HG03039 (cell line): ENCODE measurements around the gene IL6ST.

ENCODE experiments used
- ATAC-seq: cut with Tn5 transposase; IDR thresholded peaks from one replicate; pipeline ENCODE4 v1.9.1; 2021; ENCODE audit warnings: mild to moderate bottlenecking, moderate library complexity; ENCODE audit not compliant: unreplicated experiment

Gene IL6ST

DNA sequence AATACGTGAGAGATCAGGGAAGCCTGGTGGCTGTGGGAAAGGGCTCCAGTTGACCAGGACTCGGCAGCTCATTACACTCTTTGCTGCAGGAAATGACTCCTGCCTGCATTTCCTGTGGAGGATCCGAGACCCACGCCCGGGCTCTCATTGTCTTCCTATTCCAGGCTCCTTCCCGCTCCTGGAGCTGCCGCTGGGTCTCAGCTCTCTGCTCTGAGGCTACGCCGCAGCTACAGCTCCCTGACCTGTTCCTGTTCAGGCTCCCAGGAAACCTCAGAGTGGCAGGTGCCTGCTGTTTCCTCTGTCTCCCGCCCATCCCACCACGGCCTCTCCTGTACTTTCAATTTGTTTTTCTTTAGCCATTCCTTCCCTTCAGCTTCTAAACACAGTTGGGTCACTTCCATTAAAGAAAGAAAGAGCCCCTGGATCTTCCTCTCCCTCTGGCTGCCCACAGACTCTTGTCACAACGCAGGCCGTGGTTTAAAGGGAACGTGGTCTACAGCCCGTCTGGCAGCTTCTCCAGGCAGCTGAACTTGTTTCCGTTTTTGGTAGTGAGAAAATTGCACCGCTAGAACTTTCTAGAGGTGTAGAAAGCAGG is 71.5 kb downstream of the IL6ST start:
- no peak for ATAC-seq

DNA sequence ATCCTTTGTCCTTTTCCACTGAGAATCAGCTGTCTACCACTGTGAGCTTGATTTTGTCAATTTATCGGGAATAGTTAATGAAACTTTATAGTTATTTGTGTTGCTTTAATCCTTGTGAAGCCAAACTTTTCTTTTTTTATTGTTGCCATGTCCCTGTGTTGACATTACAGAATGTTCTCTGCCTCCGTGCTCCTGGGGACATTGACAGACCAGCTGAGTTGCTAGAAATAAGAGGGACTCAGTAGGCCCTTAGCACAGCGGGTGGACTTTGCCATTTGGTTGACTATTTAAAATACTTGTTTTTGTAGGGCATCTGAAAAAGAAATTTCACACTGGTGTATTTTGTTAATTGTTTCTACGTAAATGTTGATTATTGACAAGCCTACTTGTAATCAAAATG is 73.1 kb downstream of the IL6ST start:
- ATAC-seq = no peak

DNA sequence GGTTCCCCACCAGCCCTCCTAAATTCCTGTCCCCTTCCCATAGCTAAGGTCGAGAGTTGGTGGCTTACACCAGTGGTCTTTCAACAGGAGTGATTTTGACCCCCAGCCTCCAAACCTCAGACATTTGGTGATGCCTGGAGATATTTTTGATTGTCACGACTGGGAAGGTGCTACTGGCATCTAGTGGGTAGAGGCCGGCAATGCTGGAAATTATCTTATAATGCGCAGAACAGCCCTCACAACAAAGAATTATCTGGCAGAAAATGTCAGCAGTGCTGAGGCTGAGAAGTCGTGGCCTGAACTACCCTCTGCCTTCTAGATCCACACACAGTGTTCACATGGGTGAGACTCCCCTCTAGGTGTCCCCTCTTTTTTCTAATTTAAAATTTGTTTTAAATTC is 74.0 kb downstream of the IL6ST start:
- ATAC-seq = no peak

DNA sequence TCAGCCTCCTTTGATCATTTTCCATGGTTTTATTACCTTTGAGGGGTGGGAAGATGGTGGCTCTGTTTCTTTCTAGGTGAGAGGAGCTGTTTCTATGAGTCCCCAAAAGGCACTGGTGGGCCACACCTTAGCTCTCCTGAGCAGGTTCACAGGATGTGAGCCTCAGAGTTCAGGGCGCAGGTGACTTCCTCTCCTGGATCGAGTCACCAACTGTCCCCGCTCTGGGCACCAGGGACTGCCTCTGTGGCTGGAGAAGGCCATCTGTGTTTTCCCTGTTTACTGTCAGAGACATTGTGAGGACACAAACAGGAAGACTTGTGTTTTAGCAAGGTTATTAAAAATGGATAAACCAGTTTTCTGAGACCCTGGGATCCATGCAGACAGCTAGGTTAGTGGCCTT is 75.1 kb downstream of the IL6ST start:
- no peak for ATAC-seq

DNA sequence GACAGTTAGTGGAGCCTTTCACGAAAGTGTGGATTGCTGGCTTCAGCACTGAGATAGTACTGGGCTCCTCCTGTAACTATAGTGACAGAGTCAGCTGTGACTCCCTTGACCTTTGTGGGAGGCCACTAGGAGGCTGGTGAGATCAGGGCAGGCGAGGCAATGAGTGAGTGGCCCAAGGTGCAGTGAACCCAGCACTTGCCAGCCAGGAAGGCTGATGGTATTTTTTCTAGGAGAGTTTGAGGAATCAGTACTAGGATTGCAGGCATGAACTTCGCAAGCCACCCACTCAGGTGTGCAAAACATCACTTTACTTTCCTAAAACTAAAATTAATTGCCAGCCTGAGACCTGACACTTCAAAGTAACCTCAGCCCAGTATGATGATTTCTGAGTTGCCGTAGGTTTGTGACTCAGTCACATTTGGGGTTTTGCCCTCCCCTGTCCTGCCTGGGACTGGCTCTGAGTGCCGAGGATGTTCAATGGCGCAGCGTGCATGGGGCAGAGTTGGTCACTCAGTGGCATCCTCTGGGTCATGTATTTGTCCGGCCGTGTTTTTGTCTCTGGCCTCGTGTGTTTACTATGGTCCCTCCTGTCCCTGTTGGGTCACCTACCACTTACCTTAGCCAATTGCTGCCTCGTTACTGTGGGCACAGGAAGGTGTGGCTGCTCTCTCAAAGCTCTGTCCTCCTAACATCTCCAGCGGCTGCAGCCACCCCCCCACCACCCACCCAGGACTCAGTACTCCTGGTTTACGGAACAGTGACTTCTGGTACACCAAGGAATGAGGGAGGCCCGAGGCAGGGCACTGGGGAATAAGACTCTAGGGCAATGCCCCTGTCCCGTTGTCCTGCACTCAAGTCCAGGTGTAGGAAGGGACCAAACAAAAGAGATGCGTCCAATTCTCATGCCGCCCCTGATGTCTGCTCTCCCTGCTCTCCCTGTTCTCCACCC is 76.4 kb downstream of the IL6ST start:
- no peak for ATAC-seq

DNA sequence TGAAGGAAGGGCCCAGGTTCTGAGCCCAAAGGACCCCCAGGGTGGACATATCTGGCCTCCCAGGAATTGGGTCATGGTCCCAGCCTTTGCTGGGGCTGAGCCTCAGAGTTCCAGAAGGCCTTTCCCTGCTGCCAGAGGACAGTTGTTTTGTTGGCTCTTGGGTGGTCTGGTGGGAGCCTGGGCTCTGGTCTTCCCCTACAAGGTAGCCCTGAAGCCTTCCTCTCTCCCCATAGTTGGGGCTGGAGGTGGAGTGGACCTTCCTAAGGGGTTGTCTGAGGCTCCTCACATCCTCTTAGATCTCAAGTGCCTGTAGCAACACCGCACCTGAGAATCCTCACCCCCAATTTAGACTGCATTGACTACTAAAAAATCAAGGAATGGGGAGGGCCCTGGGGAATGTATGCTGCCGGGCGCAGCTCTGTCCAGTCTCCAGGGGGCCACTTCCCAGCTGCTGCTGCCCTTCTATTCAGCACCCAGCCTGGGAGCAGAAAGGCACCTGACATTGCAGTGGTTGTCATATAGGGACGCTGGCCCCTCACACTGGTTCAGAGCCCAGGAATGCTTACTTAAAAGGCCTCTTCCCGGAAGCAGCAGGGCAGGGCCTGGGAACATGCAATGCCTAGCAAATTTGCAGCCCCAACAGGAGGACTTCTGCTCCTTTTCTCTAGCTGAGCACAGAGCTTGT is 77.2 kb downstream of the IL6ST start:
- no peak for ATAC-seq

DNA sequence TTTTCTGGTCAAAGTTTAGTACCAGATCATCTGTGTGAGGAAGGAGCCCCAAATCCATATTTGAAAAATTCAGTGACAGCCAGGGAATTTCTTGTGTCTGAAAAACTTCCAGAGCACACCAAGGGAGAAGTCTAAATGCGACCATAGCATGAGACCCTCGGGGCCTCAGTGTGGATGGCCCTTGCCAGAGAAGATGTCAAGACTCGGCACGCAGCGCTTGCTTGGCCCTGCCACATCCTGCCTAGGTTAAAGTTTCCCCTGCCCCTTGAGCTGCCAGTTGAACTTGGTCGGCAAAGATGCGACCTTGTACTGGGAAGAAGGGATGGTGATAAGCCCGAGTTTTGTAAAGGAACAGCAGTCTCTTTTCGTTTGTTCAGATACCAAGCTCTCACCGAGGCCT is 77.8 kb downstream of the IL6ST start:
- ATAC-seq = no peak

DNA sequence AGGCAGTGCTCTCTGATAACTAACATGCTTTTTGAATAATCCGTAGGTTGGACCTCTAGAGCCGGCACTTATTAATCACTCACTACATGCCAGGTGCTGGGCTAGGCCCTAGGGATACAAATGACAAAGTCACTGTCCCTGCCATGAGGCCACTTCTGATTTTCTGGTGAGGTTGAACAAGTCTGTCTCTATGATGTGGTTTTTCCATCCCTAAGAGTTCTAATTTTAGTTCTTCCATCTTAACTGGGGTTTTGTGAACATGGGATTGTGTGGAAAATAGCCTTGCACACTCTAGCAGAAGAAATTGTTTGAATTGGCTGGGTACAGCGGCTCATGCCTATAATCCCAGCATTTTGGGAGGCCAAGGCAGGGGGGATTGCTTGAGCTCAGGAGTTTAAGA is 79.0 kb downstream of the IL6ST start:
- no peak for ATAC-seq

DNA sequence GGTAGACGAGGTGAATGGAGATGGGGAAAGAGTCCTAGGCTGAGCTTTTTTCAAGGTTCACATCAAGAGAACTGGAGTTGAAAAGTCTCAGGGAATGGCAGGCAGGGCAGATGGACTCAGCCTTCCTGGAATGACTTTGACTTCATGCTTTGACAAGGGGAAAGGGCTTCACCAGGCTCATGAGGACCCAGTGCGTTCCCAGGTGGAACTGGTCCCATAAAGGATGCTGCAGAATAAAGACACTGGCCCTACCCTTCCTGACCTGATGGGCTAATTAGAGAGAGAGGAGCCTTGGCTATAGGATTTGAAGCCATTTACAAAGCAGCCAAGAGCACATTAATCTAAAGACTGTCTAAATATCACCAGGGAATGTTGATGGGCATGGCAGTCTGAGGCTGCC is 79.8 kb downstream of the IL6ST start:
- no peak for ATAC-seq

DNA sequence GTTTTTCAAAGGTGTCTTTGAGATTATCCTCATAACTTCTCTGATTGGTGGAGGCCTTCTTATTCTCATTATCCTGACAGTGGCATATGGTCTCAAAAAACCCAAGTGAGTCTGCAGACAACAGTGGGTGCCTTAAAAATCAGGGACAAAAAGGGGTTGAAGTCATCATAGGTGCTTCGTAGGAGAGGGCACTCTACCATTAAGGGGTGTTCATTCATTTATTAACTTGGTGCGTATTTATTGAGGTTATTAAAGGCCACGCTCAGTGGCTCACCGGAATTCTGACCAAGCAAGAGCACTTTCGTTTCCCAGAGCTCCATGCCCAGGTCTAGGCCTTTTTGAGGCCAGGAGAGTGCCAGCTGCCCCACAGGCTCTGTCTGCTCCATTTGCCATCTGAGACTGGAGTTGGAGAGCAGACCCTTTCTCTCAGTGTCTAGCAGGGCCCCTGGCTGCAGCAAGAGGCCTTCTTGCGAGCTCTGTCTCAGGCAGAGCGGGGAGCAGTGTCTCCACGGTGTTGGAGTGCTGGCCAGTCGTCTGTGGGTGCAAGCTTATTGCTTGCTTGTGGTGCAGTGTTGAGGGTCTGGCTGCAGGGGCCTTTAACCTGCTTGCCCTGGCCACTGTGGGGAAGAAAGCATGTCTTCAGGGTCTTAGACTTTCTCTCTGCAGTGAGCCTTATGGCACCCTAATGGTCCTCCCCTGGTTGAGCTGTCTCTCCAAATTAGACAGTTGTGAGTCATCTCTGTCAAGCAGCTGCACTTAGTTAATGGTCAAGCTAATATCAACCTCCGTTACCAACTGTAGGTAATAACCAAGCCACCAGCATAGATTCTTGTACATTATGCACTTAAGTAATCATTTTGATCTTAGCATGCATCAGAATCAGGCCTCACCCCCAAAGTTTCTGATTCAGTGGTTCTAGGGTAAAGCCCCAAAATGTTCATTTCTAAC is 81.0 kb downstream of the IL6ST start:
- peak; percentile 65 for ATAC-seq

DNA sequence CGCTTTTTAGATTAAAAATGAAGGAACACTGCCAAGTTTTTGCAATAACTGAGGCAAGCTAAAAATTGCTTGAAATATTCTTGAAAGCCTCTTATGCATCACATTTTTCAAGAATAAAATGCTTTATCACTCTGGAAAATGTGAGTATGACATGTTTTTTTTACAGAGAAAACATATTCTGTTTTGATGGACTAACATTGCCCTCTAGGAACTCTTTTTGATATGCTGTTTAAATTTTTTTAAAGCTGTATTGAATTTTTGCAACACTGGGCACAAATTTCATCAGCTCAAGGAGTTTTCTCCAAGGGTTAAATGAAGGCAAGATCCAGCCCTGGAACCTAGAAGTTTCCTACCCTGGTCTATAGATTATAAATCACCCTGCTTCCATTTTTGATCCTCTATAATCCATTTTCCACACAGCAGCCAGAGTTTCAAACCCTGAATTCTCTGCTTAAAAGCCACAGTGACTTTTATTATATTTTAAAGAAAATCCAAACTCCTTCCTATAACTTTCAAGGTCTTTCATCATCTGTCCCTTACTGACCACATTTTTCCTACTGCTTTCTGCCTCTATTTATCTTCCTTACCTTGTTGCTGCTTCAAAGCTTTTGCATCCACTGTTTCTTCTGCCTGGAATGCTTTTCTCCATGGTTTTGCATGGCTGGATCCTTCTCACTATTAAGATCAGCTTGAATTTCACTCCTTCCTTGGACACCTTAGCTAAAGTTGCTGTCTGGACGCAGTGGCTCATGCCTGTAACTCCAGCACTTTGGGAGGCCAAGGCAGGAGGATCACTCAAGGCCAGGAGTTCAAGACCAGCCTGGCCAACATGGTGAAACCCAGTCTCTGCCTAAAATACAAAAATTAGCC is 82.7 kb downstream of the IL6ST start:
- no peak for ATAC-seq

DNA sequence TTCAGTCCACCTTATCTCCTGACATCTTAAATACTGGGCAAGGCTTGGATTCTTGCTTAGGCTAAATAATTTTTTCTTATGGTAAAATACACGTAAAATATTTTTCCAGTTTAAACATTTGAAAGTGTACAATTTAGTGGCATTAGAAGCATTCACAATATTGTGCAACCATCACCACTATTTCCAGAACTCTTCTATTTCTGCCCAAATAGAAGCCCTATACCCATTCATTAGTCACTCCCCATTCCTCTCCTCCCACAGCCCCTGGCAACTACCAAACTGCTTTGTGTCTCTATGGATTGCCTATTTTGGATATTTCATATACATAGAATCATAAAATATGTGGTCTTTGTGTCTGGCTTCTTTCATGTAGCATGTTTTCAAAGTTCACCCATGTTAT is 86.0 kb downstream of the IL6ST start:
- ATAC-seq = no peak

DNA sequence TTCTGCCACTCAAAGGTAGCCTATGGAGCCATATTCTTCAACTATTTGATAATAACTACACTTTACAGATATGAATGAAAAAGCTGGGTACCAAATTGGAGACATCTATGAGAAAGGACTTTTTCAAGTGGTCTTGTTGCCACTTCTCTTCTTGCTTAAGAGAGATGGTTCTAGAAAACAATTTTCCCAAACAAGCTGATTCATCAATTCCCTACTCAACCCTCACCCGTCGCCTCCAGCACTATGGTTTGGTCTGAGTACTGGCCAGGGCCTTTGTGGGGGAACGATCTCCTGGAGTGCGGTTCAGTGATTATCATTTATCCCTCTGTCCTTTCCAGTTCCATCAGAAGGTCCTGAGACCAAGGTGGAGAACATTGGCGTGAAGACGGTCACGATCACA is 86.8 kb downstream of the IL6ST start:
- ATAC-seq = no peak

DNA sequence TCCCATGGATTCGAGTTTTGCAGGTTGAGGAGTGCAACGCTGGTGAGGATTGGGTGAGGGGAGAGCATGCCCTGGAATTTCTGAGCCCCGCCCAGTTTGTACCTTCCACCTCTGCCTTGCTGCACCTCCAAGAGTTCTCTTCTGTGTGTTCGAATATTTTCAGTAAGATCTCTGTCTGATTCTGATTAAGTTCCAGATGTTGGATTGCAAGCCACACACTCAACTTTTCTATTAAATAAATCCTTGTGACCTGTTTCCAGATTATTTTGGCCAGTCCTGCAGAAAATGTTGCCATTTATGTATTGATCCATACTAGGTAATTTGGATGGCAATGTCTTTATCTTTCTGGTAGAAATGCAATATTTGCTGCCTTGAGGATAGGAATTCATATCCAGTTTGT is 89.5 kb downstream of the IL6ST start:
- ATAC-seq = no peak

DNA sequence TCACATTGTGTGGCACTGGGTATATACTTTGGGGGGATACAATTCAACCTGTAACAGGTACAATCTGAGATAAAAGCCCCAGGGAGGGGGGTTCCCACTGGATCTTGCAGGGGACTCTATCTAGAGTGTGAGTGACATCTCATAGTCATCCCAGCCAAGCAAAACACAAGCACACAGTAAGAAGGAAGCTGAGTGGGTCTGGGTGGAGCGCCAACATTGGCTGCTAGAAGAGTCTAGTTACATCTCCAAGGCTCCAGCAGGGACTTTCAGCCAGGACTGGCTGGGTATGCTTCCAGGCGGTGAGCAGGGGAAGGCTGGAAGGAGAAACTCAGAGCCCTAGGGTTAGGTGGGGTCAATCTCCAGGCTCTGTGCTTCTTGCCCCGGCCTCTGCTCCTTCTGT is 90.6 kb downstream of the IL6ST start:
- no peak for ATAC-seq

DNA sequence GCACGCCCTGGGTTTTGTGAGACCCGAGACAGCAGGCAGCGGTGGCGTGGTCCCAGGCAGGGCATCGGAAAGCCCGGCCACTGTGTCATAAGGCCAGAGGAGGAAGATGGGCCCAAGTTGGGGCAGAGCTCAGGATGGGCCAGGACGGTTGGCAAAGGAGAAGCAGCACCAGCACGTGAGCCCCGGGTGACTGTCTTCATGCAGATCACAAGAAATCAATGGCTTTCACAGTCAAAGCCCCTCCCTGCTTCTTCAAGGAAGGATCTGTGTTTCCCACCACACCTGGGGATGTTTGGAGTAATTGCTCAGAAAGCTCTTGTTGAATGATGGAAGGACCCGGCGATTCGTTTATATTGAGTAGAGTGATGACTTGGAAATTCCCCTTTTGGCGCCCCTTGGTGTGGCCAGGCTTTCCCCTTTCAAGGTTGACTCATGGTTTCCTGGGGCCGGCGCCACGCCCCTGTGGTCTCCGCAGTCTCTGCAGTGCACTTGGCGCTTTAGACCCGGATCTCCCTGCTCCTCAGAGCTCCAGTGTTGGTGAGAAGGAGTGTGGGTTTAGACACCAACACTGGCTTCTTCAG is 91.6 kb downstream of the IL6ST start:
- ATAC-seq = peak; percentile 85

DNA sequence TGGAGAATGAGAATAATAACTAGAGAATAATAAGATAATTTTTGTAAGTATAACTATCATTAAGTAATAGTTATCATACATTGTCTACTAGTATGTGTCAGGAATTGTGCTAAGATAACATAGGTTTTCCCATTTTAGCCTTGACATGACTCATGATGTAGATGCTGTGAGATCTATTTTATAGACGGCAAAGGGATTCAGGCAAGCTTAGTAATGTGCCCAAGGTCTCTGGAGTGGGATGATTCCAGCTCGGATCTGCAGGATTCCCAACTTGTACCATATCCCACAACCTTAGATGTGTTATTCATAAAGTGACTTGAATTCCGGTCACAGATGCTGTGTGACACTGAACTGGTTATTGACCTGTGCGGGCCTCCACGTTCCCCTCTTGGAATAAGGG is 92.1 kb downstream of the IL6ST start:
- no peak for ATAC-seq

DNA sequence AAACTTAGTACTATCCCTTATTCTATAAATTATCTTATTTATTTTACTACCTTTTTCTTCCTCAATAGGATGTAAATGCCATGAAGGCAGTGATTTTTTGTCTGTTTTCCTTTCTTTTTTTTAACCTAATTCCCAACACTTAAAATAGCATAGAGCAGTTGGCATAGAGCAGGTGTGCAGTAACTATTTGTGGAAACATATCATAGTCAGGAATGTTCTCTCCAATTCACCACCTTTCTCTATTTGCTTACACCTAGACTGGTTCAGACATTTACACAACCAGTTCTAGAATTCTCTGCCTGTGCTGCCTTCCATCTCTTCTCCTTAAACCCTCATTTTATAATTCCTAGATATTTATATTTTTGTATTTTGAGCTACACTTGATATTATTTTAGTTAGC is 94.0 kb downstream of the IL6ST start:
- ATAC-seq = no peak

DNA sequence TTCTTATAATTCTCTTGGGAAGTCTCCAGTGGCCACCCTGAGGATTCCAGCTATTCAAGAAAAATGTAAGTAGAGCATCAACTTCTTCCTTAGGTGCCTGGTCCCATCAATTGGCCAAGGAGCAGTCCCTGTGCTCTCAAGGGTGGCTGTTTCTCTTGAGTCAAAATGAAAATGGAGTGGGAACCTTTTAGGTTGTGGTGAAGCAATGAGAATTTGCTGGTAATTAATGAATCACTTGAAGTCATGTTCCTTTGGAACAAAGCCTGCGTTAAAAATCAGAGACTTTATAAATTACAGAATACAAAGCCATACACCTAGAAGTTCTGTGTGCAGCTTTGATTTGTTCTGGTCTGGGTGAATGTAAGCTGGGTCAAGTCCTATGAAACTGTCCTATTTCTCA is 94.7 kb downstream of the IL6ST start:
- ATAC-seq = no peak

DNA sequence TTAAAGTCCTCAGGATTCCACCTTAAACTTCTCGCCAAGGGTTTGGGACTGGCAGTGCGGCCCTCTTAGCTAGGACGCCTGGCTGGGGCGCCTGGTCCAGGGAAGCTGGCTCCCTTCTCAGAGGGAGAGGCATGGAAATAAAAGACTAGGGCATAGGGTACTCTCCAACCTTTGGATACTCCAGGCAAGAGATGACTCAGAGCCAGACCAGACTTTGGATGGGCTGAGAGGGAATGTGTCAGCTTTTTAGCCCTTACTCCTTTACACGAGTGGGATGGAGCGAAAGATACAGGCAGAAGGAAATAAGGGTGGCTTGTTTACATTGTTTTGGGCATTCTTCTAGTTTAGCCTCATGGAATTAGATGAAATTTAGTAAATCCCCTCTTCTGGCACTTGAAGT is 95.4 kb downstream of the IL6ST start:
- ATAC-seq = no peak
